ENCODE results near the gene PAIP2. TPM values are rescaled to one million over a fixed set of nuclear protein-coding genes. Genes with fewer than 3 reads are reported as not detected.
A peak's percentile ranks its signal among the peaks of the same experiment; 100 is the strongest.

PAIP2 gene
- total and polyA plus RNA-seq, 2 experiments from 2014 or later: 65.3 to 77.5 TPM

GRCh38 chr5:139299486-139299885 lies 42.2 kb upstream of the PAIP2 start:
- TF ChIP-seq EZH2 (IDR thresholded peaks at IDR 0.05; ENCODE audit: borderline replicate concordance) (no peak), EZH2phosphoT487 (IDR thresholded peaks at IDR 0.05; ENCODE audit: low read depth, severe bottlenecking, unreplicated experiment) (no peak)
- TF ChIP-seq, protein P1, sequence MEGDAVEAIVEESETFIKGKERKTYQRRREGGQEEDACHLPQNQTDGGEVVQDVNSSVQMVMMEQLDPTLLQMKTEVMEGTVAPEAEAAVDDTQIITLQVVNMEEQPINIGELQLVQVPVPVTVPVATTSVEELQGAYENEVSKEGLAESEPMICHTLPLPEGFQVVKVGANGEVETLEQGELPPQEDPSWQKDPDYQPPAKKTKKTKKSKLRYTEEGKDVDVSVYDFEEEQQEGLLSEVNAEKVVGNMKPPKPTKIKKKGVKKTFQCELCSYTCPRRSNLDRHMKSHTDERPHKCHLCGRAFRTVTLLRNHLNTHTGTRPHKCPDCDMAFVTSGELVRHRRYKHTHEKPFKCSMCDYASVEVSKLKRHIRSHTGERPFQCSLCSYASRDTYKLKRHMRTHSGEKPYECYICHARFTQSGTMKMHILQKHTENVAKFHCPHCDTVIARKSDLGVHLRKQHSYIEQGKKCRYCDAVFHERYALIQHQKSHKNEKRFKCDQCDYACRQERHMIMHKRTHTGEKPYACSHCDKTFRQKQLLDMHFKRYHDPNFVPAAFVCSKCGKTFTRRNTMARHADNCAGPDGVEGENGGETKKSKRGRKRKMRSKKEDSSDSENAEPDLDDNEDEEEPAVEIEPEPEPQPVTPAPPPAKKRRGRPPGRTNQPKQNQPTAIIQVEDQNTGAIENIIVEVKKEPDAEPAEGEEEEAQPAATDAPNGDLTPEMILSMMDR (IDR thresholded peaks at IDR 0.05; ENCODE audit: poor library complexity): no peak
- Histone ChIP-seq H3K79me2 (peaks cover 100% of the 10 kb centered on the region), H3K27me3 (no peaks in the 10 kb centered on the region), H4K20me1 (ENCODE audit: insufficient read depth, poor library complexity, severe bottlenecking) (peaks cover 99% of the 10 kb centered on the region), H3K36me3 (replicated peaks; ENCODE audit: insufficient read depth, low read depth) (no peaks in the 10 kb centered on the region), H3K4me2 (no peak overlapping the region), H3K9me3 (ENCODE audit: low read depth) (no peaks in the 10 kb centered on the region), H3K4me3 (no peak overlapping the region), H3K4me1 (ENCODE audit: insufficient read depth) (peaks cover 35% of the 10 kb centered on the region), H2AFZ (no peak overlapping the region), H3K27ac (no peak overlapping the region), H3K9me2 (replicated peaks; ENCODE audit: insufficient read depth) (no peaks in the 10 kb centered on the region)
- no peak for DNase-seq (ENCODE audit: low spot score)
- WGBS (ENCODE audit: low lambda C conversion rate, missing lambda C conversion rate): 82% methylated on average over 4 of the region's 4 CpGs

DNA sequence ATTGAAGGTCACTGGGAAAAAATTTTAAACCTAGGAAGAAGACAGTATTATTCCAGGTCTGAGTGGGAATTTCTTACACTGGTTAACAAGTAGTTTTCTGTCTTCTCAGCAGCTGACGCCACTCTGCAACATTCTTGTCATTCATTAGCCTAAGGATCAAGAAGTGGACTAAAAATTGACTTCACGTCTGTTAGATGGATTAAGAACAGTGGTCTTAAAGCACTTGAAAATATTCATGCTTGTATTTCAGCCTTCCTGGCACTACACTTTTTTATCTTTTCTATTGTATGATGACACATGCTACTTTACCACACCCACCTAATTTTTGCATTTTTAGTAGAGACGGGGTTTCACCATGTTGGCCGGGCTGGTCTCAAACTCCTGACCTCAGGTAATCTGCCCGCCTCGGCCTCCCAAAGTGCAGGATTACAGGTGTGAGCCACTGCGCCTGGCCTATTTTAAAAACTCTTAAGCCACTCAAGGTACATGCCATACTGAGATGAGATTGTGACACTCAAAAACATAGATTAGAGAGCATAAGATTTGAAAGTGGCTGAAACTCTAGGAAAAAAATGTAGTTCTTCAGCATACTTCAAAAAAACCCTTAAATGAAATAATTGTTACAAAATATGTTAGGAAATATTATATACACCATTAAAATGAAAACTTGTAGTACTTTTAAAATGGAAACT lies 39.7 kb upstream of the PAIP2 start:
- no peaks in the 10 kb centered on the region for H3K9me3 ChIP-seq (ENCODE audit: low read depth)
- H3K27me3 ChIP-seq: no peaks in the 10 kb centered on the region
- DNase-seq (ENCODE audit: low spot score): no peak
- TF ChIP-seq, protein P1 (IDR thresholded peaks at IDR 0.05; ENCODE audit: poor library complexity): no peak
- no peak for TF ChIP-seq EZH2phosphoT487 (IDR thresholded peaks at IDR 0.05; ENCODE audit: low read depth, severe bottlenecking, unreplicated experiment)
- no peak for TF ChIP-seq EZH2 (IDR thresholded peaks at IDR 0.05; ENCODE audit: borderline replicate concordance)
- no peaks in the 10 kb centered on the region for H3K36me3 ChIP-seq (replicated peaks; ENCODE audit: insufficient read depth, low read depth)
- H3K4me1 ChIP-seq (ENCODE audit: insufficient read depth): peaks cover 43% of the 10 kb centered on the region
- peaks cover 100% of the 10 kb centered on the region for H4K20me1 ChIP-seq (ENCODE audit: insufficient read depth, poor library complexity, severe bottlenecking)
- no peaks in the 10 kb centered on the region for H3K9me2 ChIP-seq (replicated peaks; ENCODE audit: insufficient read depth)
- H3K27ac ChIP-seq: peak overlapping the region; percentile 14
- peaks cover 100% of the 10 kb centered on the region for H3K79me2 ChIP-seq
- H3K4me2 ChIP-seq: no peak overlapping the region
- no peak overlapping the region for H3K4me3 ChIP-seq
- H2AFZ ChIP-seq: no peak overlapping the region
- WGBS (ENCODE audit: low lambda C conversion rate, missing lambda C conversion rate): 63% methylated on average over 7 of the region's 7 CpGs

DNA sequence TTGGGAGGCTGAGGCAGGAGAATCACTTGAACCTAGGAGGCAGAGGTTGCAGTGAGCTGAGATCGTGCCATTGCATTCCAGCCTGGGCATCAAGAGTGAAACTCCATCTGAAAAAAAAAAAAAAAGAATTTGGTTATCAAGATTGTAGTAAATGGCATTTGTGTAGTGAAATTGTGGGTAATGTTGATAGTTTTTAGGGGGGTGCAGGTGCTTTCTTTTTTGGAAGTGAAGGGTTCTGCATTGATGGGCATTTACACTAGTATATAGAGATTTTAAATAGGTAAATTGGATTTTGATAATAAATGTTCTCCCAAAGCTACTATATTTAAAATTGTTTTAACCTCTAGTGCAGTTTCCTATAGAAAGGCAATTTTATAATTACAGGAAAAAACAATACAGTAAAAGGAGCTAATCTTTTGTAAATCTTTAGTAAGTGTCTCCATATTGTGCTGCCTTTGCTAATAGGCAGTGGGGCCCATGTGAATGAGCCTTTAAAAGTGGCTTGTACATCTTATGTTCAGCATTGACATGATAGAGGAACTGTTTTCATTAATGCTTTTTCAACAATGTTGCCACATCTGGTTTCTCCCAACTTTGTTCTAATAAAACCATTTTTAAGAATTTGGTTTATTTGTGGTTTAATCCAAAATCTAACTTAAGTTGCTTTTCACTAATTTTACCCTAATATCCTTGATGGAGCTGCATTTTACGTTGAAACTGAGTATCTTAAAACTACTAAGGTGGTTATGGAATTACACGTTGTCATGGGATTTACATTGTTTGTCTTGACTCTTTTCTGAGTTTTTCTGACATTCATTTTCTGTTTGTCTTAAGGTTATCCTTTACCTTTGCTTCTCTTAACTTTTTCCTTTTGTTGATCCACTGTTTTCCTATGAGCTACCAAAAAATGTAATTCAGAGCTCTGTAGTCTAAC lies 37.0 kb upstream of the PAIP2 start:
- peaks cover 100% of the 10 kb centered on the region for H4K20me1 ChIP-seq (ENCODE audit: insufficient read depth, poor library complexity, severe bottlenecking)
- no peak overlapping the region for H3K4me3 ChIP-seq
- no peaks in the 10 kb centered on the region for H3K9me2 ChIP-seq (replicated peaks; ENCODE audit: insufficient read depth)
- no peaks in the 10 kb centered on the region for H3K9me3 ChIP-seq (ENCODE audit: low read depth)
- H2AFZ ChIP-seq: no peak overlapping the region
- peaks cover 34% of the 10 kb centered on the region for H3K4me1 ChIP-seq (ENCODE audit: insufficient read depth)
- TF ChIP-seq, protein P1 (IDR thresholded peaks at IDR 0.05; ENCODE audit: poor library complexity): no peak
- TF ChIP-seq EZH2 (IDR thresholded peaks at IDR 0.05; ENCODE audit: borderline replicate concordance): no peak
- H3K27ac ChIP-seq: no peak overlapping the region
- H3K27me3 ChIP-seq: no peaks in the 10 kb centered on the region
- H3K79me2 ChIP-seq: peaks cover 100% of the 10 kb centered on the region
- WGBS (ENCODE audit: low lambda C conversion rate, missing lambda C conversion rate): 55% methylated on average over 3 of the region's 3 CpGs
- DNase-seq (ENCODE audit: low spot score): no peak
- H3K36me3 ChIP-seq (replicated peaks; ENCODE audit: insufficient read depth, low read depth): no peaks in the 10 kb centered on the region
- H3K4me2 ChIP-seq: peak overlapping the region; percentile 51
